CD1c-positive myeloid dendritic cell (primary cell): Measurements from ENCODE around the gene SLC39A11.

Experiments
- DNase-seq: peaks from one replicate; pipeline ENCODE4 v3.0.0-alpha.2; 2016; ENCODE audit errors: extremely low spot score

SLC39A11 gene

DNA sequence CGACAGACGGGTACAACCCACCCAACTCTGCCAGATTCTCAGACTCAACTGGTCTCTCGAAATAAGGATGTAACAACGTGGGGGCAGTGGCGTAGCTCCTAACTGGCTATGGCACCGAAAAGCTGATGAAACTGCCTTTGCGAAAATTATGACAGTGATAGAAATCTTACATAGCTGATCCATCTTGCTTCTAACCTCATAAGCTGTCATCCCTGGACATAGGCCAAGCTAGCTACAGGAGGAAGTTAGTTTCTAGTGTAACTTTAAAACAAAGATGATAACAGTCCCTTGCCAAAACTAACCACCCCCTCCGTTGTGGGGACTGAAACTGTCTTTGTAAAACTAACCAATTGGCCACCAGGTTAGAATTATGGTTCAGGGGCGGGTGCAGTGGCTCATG lies 220.1 kb downstream of the SLC39A11 start:
- DNase-seq = no peak

DNA sequence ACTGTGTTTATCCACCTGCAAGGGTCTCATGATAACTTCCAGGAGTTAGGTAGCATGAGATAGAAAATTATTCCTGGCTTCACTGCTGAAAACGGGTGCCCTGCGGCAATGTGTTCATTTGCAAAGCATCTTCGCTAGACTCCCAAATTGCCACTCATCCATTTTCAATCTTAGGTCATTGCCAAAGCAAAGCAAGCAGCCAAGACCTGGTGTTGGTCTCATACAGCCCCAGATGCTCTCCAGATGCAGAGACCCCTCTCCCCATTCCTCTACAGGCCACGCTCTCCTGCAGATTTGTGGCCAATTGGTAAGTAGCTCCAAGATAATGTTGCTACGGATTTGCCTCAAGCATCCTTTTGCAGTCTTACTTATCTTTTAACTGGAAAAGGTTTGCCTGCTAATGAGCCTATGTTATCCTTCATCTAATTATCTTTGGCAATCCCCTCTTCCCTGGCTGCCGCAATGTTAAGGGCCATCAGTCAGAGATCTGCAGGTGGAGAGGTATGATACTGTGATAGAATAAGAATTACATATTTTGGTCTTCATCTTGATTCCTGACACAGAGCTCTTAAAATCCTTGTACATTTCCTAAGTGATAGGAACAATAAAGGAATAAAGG lies 222.0 kb downstream of the SLC39A11 start:
- DNase-seq = no peak

DNA sequence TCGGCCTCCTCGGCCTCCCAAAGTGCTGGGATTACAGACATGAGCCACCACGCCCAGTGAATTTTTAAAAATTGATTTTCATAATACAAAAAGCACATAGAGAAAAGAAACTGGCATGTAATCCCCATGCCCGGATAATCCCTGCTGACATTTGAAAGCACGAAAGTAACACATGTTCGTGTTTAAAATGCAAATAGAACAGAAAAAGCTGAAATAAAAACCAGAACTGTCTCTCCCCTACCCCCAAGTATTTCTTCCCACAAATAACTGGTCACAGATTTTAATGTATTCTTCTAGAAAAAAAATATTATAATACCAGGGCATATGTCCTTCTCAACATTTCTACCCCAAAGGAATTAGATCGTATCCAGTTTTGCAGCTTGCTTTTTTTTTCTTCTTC lies 222.9 kb downstream of the SLC39A11 start:
- no peak for DNase-seq

DNA sequence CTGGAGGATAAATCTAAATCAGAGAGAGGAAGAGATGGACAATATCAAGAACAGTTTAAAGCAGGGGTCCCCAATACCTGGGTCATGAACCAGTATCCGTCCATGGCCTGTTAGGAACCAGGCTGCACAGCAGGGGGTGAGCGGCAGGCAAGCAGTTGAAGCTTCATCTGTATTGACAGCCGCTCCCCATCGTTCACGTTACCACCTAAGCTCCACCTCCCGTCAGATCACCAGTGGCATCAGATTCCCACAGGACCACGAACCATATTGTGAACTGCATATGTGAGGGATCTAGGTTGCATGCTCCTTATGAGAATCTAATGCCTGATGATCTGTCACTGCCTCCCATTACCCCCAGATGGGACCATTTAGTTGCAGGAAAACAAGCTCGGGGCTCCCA lies 226.5 kb downstream of the SLC39A11 start:
- DNase-seq = no peak

DNA sequence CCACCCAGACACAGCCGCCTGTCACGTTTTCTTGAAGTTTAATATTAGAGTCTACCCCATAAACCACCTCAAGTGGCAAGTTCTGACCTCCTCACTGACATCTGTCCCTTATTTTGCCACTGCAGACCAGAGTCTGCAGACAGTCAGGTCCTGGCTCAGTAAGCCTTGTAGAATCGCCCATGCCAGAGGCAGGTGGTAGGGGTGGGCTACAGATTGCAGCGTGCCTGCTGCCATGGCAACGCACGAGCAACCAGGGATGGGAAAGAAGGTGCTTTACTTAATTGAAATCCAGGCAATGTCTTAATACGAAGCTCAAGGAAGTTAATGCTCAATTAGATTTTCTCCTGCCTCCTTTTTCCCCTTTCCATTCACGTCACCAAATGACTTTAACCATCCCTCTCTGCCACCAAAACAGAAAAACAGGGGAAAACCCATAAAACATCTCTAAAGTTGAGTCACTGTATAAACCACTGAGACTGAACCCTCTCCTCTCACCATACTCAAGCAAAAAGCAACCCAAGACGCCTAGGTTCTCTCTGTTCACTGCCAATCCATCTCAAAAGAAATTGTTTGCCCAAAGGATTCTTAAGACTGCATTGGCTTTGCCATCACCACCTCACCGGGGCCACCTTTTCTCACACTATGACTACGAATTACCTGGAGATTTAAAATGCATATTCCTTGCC lies 228.8 kb downstream of the SLC39A11 start:
- no peak for DNase-seq

DNA sequence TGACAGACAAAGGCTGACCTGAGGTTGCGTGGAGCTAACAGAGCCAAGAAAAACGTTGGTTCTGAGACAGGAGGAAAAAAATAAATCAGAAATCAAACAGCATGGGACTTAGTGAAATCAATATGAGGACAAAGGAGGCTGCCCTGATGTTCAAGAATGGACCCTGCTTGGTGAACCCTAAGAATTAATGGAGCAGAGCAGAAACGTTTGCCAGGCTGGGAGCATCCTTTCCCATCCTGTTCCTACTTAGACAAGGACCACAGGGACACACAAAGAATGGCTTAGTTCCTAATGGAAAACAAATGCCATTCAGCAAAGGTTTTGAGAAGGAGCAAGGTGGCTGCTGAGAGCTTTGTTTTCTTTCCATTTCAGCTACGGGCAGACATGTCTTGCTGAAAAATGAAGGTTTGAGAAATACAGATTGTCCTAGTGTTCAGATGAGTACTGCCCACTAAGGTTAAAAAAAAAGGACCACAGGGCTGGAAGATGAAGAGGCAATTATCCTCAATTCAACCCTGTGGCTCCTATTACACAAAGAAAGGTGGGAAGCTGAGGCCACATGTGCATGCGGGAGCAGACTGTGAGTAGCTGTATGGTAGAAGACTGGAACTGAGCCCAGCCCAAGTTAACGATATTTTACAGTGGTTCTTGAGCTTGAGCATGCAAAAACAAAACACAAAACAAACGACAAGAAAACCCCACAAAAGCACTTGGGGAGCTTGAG lies 230.1 kb downstream of the SLC39A11 start:
- no peak for DNase-seq

DNA sequence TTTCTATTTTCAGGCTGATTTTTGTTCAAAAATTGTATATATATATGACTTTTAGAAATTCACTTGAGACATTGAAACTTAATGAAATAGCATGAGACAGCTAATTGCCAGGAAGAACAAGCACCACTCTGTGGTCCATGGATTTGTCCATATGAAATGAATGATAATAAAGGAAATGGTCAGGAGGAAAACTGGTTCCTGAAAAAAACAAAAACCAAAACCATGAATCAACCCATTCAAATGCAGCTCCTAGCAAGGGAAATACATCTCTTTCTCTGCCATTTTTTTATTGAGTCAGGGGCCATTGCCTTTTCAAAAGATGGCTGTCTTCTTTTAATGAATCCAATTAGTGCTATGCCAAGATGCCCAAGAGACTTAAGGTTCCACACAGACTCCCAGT lies 230.7 kb downstream of the SLC39A11 start:
- DNase-seq = no peak

DNA sequence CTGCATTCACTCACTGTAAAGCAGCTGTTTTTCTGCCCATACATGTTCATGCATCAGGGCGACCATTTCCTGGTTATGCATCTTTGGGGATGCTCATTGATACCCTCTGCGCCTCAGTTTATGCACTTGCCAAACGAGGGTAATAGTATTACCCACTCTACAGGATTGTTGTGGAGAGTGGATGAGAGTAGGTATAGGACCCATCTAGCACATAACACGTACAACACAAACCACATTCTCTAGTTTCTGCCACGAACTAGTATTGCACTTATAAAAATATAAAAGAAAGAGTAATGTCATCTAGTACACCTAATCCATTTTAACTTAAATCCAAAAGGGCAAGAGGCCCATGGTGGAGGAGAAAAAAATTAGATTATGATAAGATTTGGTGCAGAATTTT lies 231.7 kb downstream of the SLC39A11 start:
- no peak for DNase-seq

DNA sequence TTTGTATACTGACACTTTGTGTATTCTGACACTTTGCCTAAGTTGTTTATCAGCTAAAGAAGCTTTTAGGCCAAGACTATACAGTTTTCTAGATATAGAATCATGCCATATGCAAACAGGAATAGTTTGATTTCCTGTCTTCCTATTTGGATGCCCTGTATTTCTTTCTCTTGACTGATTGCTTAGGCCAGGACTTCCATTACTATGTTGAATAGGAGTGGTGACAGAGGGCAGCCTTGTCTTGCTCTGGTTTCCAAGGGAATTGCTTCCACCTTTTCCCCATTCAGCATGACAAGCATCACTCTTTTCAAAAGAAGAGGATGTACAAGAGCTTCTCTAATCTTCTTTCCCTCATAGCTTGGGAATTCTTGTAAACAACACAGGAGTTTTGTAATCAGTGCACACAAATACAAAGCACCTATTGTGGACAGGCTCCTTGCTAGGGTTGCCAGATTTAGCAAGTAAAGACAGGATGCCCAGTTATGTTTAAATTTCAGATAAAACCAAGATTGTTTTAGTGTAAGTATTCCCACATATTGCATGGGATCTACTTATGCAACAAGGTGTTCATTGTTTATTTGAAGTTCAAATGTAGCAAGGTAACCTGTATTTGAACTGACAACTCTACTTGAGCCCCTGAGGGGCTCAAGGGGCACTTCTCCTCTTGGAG lies 233.5 kb downstream of the SLC39A11 start:
- no peak for DNase-seq

DNA sequence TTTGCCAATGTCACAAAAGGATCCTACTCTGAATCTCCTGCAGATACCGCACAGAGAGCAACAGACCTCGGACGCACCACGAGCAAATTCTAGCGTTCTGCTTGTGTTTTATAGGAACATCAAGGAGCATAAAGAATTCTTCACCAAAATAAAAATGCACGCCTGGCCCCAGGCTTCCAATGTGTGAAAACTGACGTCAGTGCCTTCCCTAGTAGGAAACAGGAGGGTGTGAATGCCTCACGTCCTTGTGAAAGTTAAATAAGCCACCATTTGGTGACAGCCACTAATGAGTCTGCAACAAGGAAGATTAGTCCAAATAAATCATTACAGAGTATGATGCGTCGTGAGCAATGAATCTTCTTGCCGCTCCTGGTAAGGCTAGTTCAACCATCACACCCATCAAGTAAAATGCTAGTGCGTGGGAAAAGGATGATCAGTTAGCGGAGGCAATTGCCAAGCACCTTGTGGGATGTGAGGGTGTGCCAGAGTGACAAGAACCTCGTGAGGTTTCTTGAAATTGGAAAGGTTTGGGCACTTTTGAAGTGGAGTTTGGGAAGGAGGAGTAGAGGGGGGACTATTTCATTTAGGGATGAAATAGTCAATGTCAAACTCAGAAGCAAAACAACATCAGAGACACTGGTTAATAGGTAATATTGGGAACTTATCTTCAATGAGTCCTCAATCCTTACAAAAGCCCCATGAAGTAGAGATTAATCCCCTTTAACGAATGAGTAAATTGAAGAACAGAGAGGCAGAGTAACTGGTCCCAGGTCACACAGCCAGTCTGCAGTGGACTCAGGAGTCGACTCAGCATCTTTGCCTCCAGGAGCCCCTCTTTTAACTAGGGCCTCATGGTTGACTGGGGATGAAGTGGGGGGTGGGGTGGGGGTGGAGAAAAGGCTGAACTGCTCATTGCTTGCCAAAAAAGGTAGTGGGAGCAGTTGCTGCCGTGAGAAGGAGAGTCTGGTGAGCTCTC lies 238.8 kb downstream of the SLC39A11 start:
- DNase-seq = no peak

DNA sequence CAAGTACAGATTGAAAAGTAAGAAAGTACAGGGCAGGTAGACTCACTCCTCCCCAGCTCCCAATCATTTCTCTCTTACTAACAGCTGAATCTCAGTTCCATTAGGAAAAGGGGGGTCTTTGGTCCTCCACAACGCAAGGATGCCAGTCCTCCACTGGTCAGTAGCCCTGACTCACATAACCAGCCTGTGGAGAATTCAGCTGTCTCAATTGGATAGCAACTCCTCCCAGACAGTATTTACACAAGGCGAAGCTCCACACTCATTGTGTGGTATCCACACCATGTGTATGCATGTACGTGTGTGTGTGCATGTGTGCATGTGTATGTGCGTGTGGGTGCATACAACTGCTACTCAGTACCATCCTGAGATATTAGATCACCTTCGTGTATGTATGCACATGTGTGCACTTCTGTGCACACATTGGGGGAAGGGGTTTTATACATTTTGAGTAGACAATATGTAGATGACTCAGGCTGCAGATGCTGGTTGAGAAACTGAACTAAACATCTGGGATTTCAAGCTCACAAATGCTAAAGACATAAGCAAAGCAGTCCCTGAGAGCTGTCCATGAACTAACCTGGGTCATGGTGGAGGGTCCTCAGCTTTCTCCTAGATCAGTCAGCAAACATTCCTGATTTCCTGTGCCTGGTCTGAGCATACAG lies 240.1 kb downstream of the SLC39A11 start:
- DNase-seq = no peak

DNA sequence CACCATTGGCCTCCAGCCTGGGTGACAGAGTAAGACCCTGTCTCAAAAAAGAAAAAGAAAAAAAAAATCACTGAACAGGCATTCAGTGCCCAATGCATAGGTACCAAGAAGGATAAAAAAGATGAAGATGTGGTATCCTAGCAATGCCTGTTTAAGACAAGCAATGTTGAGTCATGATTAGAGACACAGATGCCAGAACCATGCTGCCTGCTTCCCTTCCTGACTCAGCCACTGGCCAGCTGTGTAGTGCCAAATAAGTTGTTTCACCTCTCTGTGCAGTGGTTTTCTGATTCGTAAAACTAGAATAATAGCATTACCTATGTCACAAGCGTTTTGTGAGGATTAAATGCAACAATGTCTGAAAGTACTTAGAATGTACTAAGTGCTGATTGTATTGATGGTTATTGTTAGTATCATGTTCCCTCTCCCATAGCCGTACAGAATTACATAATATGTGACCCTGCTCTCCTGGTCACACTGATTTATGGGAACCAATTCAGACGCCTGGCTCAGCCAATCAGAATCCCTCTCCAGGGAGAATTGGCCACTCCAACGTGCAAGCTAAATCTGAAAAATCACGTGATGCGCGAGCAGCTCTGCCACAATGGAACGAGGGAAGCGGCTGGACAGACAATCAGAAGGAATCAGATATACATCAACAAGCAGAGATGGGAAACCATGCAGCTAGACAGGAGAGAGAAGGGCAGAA lies 241.9 kb downstream of the SLC39A11 start:
- DNase-seq = no peak

DNA sequence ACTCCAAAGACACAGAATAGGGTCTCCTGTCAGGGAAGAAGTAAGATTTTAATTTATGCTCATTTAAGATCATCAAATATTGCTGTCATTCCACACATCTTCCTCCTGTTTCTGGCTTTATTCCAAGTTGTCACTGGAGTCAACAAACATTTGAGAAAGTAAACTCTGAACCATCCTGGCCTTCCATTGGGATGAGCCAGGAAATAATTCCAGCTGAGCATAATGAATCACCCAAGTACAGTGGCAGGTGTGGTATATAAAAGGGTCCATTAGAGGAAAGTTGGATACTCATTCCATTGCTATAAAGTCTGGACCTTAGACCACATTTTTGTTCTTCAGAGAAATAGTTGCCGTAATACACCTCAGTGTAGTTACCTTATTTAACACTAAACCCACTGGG lies 246.1 kb downstream of the SLC39A11 start:
- no peak for DNase-seq

DNA sequence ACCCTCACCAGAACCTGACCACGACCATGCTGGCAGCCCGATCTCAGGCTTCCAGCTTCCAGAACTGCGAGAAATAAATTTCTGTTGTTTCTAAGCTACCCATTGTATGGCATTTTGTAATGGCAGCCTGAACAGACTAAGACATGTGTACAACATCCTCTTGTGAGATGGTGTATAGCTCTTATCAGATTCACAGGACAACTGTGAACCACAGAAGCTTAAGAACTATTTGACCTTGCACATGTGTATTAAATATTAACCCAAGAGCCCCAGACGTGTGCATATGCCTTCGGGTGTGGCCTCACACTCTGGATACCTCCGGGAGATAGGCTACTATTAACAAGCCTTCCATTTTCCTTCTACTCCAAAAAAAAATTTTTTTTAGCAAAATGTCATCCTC lies 248.9 kb downstream of the SLC39A11 start:
- DNase-seq = no peak

DNA sequence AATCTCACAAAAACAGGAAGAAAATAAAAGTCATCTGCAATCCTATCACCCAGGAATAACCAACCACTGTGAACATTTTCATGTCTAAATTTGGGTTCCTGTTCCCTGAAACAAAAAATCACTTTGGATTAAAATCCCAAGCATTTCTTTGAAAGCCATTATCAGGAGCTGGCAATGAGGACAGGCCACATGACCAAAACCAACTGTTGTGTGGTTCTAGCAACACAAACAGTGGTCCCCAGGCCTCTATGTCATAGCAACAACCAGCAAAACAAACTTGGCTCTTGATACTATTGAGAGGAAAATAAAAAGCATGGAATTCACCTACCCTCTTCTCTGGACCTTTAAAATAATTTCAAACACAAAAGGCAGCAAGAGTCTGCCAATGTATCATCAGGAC lies 252.5 kb downstream of the SLC39A11 start:
- DNase-seq = no peak

DNA sequence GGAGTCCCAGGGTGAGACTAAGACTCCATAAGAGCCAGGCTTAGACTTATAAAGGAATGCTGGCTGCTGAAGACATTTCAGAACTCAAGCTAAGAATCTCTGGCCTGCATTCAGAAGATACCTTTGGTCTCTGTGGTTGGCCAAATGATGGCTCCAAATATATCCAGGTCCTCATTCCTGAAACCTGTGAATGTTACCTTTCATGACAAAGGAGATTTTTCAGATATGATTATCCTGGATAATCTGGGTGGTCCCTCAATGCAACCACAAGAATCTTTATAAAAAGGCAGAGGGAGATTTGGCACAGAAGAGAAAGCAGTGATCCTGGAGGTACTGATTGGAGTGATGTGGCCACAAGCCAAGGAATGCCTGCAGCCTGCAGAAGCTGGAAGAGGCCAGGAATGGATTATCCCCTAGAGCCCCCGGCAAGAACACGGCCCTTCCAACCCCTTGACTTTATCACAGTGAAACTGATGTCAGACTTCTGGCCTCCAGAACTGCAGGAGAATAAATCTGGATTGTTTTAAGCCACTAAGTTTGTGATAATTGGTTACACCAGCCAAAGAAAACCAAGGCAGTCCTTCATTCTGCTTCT lies 253.3 kb downstream of the SLC39A11 start:
- DNase-seq = no peak

DNA sequence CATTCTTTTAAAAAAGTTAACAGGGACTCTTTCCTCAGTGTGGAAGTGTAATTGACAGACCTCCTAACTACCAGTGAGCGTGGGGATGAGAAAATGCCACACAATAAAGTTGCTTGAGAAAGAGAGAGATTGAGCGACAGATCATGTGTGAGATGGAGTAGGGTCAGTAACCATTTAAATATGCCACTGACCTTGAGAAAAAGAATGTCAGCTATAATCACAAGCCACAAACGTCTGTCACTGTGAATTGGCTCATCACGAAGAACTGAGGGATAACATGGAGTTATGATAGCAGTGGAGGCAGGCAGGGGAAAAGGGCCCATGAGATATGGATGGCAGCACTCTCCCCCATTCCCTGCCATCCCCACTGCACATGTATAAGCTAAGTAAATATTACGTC lies 253.9 kb downstream of the SLC39A11 start:
- DNase-seq = no peak

DNA sequence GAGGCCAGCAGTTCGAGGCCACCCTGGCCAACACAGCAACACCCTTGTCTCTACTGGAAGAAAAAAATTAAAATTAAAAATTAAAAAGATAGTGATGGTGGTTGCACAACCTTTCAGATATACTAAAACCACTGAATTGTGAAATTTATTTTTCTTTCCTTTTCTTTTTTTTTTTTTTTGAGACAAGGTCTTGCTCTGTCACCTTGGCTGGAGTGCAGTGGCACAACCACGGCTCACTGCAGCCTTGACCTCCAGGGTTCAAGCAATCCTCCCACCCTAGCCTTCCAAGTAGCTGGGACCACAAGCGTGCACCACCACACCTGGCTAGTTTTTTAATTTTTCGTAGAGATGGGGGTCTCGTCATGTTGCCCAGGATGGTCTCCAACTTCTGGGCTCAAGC lies 254.4 kb downstream of the SLC39A11 start:
- DNase-seq = no peak

DNA sequence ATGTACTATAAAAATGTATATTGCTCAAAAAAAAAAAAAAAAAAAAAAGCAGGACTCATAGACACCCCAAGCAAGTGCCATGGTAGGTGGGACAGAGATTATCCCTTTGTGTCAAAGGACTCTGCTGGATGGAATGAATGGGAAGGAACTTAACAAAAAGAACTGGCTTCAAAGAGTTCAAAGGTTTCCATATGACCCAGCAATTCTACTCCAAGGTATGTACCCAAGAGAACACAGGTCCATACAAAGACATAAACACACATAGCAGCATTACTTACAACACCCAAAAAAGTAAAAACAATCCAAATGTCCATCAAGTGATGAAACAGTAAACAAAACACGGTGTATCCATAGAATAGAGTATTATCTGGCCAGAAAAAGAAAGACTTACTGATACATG lies 255.2 kb downstream of the SLC39A11 start:
- no peak for DNase-seq
